EH (cell line): Measurements from ENCODE around the gene CRABP2.

Experiments
- DNase-seq: peaks from one replicate; pipeline ENCODE4 v3.0.0-alpha.2; 2015; ENCODE audit warnings: low read depth

Gene CRABP2

DNA sequence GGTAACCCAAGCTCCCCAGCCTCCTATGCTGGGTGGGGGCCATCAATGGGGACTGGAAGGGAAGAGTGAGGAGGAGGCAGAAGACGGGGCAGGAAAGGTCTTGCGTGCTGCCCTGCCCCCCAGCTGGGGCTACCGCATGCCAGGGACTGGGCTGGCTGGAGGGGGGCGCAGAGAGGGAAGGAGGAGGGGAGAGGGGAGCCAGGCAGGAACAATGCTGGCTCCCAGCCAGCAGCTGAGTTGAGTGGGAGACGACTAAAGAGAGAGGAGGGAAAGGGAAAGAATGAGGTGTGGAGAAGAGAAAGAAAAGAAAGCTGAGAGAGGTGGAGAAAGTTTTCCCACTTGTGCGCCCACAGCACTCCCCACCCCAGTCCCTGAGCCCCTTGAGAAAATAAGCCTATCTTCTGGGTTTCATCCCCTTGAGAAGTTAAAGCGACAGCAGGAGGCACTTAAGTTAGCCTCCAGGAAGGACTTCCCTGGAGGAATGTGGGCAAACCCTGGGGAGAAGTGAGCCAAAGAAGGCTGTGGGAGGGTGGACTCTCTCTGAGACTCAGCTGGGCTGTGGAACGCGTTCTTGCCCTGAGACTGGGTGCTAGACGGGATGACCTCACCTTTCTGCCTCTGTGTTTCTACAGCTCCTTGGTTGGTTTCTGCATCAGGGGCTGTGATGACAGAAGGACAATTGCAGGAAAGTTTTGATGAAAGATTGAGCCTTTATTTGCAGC lies 15.3 kb downstream of the CRABP2 start:
- DNase-seq = no peak

DNA sequence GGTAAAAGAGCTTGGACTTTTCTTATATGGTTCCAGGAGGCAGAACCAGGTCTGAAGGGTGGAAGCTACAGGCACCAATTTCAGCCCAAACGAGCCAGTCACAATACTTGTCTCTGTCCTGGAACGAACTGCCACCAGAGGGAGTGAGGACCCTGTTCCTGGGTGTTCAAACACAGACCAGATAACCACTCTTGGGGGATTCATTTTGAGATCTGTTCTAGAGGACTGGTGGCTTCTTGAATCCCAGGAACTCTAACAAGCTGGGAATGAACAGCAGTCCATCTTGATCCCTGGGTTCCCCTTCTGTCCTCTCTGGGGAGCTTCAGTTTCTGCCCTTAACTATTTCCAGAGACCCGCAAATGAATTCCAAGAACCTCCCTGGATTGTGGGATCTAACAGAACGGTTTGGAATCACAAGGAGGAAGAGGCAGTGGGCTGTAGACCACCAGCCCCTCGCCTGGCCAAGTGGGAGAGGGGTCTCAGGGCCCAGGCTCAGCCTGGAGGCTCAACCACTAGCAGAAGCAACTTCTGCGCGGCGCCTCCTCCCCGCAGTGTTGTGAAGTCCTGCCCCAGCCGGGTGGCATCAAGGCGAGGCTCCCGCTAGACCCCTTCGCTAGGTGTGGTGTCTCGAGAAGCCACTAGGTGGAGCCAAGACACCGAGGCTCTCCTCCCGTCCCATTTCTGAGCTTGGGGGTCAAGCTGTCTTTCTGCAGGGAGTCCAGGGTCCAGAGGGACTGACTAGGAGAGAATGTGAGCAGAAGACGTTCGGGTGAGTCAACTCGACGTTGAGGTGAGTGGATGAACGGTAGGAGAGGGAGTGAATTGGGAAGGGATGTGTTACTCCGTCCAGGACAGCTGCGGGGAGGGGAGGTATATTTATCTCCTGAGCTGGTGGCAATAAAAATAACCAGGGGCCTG lies 16.1 kb downstream of the CRABP2 start:
- DNase-seq = peak; percentile 85

GRCh38 chr1:156684227-156684782 lies 21.1 kb downstream of the CRABP2 start:
- peak; percentile 73 for DNase-seq

DNA sequence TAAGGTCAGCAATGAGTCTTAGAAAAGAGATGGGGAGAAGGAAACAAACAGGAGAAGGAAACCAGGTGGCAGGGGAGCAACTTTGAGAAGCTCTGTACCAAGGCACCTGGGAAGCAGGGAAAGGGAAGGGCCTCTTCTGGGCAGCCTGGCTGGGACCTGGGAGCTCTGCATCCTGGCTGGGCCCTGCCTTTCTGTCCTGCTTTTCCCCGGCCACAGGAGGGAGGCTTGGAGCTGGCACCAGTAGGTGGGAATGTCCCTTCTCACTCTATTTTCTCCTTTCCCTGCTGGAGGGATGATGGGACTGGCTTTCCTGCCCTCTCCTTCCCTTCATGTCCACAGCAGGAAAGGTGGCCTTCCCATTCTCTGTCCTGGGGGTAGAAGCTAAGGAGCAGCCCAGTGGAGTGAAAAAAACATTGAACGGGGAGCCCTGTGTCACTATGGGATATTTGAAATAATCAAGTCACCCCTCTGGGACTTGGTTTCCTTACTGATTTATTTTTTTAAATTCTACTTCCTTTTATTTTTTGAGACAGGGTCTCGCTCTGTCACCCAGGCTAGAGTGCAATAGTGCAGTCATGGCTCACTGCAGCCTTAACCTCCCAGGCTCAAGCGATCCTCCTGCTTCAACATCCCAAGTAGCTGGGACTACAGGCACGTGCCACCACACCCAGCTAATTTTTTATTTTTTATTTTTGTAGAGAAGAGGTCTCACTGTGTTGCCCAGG lies 23.1 kb downstream of the CRABP2 start:
- DNase-seq = no peak

DNA sequence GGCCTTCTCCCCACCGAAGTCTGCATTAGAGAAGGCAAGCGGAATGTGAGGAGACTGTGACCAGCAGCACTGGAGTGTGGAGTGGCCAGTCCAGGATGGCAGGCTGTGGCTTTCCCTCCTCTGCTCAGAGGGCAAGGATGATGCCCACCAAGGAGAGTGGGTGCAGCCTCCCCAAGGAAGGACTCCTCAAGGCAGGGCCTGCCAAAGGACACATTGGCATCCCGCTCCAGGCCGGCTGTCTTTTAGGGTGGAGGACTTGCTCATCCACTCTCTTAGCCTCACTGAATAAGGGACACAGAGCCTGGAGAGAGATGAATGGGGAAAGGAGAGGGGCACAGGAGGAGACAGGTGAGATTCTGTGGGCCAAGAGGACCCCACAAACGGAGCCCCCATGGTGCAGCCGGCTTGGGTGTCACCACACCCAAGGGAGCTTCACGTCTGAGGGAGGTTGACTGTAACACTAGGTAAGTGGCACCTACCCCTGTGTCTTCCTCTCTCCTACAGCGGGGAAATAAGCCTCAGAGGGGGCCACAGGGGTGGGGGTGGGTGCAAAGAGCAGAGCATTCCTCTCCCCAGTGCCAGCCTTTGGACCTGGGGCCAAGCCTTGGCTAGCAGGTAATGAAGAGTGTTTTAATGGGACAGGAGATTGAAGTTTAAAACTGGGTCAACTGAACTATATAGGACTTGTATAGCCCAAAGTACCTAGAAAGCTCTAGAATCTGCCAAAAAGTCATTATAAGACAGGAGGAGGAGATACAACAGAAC lies 24.0 kb downstream of the CRABP2 start:
- DNase-seq = no peak

GRCh38 chr1:156680056-156680455 lies 25.3 kb downstream of the CRABP2 start:
- no peak for DNase-seq

GRCh38 chr1:156677616-156678596 lies 27.5 kb downstream of the CRABP2 start:
- peak; percentile 86 for DNase-seq

- peak; percentile 89 for DNase-seq
These were observed 28.4 kb downstream of the CRABP2 start, which contains the start of gene NES for GRCh38 chr1:156676820-156677615. TSS of gene NES (minus strand) at chr1:156677407. CDS start at chr1:156677264, 143 bp downstream.

- no peak for DNase-seq
These were observed 29.1 kb downstream of the CRABP2 start for GRCh38 chr1:156676114-156676819.

DNA sequence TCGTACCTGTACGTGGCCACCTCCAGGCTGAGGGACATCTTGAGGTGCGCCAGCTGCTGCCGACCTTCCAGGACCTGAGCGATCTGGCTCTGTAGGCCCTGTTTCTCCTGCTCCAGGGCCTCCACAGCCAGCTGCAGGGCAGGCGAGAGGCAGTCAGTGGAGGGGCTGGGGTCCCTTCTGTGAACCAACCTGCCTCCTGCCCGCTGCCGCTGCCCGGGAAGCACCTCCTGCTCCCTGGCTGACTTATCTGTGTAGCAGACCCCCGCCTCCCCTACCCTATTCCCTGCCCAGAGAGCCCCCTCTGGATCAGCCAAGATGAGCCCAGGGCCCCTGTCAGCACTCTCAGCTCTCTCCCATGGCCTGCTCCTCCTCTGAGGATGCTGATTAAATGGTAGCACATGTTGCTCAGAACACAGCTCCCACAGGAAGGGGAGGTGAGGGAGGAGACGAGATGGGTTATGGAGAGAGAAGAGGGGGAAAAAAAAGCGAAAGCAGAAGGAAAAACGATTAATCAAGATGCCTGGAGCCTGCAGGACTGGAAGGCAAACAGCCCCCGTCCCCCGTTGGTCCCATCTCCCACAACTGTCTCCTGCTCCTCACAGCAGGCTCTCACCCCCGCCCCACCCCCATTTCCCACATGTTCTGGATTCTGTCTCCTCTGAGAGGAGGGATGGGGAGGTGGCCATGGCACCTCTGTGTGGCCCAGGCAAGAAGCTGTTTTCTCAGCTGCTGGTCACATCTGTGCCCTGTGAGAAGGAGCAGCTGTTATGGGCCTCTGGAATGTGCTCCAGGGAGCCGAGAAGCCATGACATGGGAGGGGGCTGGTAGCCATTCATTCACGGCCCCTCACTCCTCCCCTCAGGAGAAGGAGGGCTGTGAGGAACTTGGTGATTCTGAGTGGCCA lies 29.9 kb downstream of the CRABP2 start:
- peak; percentile 62 for DNase-seq

GRCh38 chr1:156673387-156674121 lies 31.8 kb downstream of the CRABP2 start:
- peak; percentile 59 for DNase-seq

DNA sequence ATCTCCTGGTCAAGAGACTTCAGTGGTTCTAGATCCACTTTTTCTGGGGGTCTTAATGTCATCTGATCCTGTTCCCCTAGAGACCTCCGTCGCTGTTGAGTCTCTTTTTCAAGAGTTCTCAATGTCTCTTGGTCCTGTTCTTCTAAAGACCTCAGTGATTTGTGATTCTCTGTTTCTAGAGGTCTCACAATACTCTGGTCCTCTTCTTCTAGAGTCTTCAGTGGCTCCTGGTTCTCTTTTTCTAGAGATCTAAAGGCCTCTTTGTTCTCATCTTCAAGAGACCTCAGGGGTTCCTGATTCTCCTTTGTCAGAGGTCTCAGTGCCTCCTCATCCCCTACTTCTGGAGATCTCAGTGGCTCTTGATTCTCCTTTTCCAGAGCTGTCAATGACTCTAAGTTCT lies 33.6 kb downstream of the CRABP2 start:
- no peak for DNase-seq

DNA sequence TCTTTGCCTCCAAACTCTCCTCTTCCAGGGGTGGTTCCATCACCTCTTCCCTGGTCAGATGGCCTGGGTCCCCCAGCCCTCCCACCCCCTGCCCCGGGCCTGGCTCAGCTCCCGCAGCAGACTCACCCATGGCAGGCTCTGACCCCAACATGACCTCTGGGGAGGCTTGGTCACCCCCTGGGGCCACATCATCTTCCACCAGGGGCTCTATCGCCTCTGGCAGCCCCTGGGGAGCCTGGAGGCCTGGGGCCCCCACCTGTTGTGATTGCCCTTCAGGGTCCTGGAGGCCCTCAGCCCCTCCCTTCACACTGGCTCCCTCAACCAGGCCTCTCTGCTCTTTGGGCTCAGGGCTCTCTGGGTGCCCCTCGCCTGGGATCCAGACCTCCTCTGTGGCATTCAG lies 34.6 kb downstream of the CRABP2 start:
- DNase-seq = no peak

DNA sequence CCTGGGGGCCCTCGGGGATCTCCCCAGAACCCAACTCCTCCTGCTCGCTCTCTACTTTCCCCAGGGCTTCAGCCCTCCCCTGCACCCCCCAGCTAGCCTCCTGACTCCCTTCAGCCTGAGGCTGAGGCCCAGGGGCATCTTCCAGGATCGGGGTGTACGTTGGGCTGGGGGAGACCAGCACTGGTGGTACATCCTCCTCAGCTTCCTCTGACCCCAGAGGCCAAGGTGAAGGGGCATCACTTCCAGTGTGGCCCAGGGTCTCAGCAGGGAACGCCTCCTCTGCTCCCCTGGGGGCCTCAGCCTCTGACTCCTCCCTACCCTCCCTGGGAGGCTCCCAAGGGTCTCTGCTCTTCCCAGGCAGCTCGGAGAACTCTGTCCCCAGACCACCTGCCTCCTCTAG lies 35.0 kb downstream of the CRABP2 start:
- DNase-seq = no peak

DNA sequence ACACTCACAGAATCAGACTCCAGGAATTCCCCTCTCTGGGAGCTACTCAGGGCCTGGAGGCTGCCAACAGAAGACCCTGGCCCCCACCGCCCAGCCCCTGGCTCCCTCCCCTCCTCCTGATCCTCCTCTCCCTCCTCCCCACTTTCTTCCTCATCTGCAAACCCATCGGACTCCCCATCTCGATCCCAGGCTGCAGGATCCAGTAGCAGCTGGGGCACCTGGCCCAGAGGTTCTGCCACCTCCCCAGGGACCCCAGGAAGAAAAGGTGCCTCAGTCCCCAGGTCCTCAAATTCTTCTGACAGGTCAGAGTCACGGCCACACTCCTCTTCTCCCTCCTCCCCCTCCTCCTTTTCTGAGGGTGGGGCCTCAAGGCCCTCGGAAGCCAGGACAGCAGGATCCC lies 35.6 kb downstream of the CRABP2 start:
- no peak for DNase-seq

GRCh38 chr1:156668801-156669637 lies 36.4 kb downstream of the CRABP2 start:
- no peak for DNase-seq
